Measurements from ENCODE around the gene SPATA19. TPM values are rescaled to one million over a fixed set of nuclear protein-coding genes. Genes with fewer than 3 reads are reported as not detected.

Gene SPATA19, protein sequence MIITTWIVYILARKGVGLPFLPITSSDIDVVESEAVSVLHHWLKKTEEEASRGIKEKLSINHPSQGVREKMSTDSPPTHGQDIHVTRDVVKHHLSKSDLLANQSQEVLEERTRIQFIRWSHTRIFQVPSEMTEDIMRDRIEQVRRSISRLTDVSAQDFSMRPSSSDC
- not detected for total RNA-seq

DNA sequence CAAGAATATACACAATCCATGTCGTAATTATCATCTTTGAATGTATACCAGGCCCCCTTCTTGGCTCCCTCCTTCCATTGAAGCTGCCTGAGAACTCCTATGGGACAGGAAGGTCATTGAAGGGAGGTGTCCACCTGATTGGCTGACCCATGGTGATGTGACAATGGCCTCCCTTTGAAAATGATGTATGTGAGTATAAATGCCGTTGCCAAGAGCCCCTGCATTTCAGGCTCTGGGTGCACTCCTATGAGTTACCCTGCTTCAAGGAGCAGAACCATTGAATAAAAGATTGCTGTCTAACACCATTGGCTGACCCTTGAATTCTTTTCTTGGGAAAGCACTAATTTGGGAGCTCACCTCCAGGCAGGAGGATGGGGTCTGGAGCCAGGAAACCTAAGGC is at the start of gene SPATA19:
Gene SPATA19, minus strand, starts transcription at position 101 of the 400 bp plus-strand sequence. Its CDS starts 67 bp downstream, at position 34.
- H3K4me3 ChIP-seq, result no peak within 1 kb of the TSS
- no peak for TF ChIP-seq POLR2A (IDR thresholded peaks at IDR 0.05)
- TF ChIP-seq, protein P1, sequence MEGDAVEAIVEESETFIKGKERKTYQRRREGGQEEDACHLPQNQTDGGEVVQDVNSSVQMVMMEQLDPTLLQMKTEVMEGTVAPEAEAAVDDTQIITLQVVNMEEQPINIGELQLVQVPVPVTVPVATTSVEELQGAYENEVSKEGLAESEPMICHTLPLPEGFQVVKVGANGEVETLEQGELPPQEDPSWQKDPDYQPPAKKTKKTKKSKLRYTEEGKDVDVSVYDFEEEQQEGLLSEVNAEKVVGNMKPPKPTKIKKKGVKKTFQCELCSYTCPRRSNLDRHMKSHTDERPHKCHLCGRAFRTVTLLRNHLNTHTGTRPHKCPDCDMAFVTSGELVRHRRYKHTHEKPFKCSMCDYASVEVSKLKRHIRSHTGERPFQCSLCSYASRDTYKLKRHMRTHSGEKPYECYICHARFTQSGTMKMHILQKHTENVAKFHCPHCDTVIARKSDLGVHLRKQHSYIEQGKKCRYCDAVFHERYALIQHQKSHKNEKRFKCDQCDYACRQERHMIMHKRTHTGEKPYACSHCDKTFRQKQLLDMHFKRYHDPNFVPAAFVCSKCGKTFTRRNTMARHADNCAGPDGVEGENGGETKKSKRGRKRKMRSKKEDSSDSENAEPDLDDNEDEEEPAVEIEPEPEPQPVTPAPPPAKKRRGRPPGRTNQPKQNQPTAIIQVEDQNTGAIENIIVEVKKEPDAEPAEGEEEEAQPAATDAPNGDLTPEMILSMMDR (IDR thresholded peaks at IDR 0.05 in 4 of 5, conservative IDR thresholded peaks at IDR 0.05 in 1 of 5), result no peak
- H3K4me1 ChIP-seq, result no peaks in the 10 kb centered on the region
- H3K27me3 ChIP-seq, result no peaks in the 10 kb centered on the region
- H3K36me3 ChIP-seq, result no peaks in the 10 kb centered on the region
- intact Hi-C loops (cut with DNase I; ENCODE audit: low total_unique reads) (no loop called here), in situ Hi-C loops (cut with MboI; ENCODE audit: low sequenced_read_pairs in 4 of 4) (loop anchor here in 1 of 4 donors (25.0 kb wide), 1 partner anchor 708 kb away; no protein-coding TSS in a partner anchor)
- DNase-seq (no peak), ATAC-seq (no peak)
- no peaks in the 10 kb centered on the region for H3K9me3 ChIP-seq
- no peak within 1 kb of the TSS for H3K27ac ChIP-seq

DNA sequence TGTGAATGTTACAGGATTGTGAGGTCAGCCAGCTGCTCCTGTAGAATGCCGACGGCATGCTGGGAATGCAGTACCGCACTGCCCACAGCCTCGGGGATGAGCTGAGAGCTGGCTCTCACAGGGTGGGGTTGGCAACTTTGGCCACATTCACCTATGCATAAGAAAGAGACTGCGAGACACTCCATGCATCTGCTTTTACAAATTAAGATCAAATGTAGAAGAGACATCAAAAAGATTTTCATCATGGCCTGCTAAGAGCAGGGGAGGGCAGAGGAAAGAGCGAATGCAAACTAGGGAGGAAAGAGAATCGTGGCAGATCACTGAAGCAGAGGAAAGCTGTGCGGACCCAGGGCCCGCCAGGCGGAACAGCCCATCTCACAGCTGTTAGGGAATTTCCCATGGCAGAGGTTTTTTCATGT is 49.8 kb upstream of the SPATA19 start:
- intact Hi-C loops (cut with DNase I; ENCODE audit: low total_unique reads), result no loop called here
- ATAC-seq, result no peak
- Histone ChIP-seq H3K4me1 (no peaks in the 10 kb centered on the region), H3K27ac (no peak overlapping the region), H3K9me3 (no peaks in the 10 kb centered on the region), H3K36me3 (no peaks in the 10 kb centered on the region), H3K4me3 (no peak overlapping the region), H3K27me3 (no peaks in the 10 kb centered on the region)
- DNase-seq, result no peak
- TF ChIP-seq, protein P1 (IDR thresholded peaks at IDR 0.05 in 4 of 5, conservative IDR thresholded peaks at IDR 0.05 in 1 of 5), result no peak
- no peak for TF ChIP-seq POLR2A (IDR thresholded peaks at IDR 0.05)
- in situ Hi-C loops (cut with MboI; ENCODE audit: low sequenced_read_pairs in 4 of 4), result no loop called here

DNA sequence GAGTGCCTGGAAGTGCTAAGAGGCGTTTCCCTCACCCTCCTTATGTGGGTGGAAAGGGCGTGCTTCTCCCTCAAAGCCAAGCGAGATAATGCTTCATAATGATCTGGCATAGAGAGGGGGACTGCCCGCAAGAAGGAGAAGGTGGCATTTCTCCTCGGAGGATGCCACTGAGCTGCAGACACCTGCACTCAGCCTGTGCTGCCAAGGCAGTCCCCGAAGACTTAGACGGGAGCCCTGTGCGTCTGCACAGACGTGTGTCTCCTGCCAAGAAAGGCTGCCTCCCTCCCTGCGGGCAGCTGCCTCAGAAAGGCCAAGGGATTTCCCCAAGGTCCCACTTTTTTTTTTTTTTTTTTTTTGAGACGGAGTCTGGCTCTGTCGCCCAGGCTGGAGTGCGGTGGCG is 48.1 kb upstream of the SPATA19 start:
- no peaks in the 10 kb centered on the region for H3K27me3 ChIP-seq
- no peaks in the 10 kb centered on the region for H3K9me3 ChIP-seq
- ATAC-seq, result no peak
- no peaks in the 10 kb centered on the region for H3K36me3 ChIP-seq
- intact Hi-C loops (cut with DNase I; ENCODE audit: low total_unique reads) (no loop called here), in situ Hi-C loops (cut with MboI; ENCODE audit: low sequenced_read_pairs in 4 of 4) (no loop called here)
- TF ChIP-seq, protein P1 (IDR thresholded peaks at IDR 0.05 in 4 of 5, conservative IDR thresholded peaks at IDR 0.05 in 1 of 5), result no peak
- no peak overlapping the region for H3K27ac ChIP-seq
- no peak for DNase-seq
- H3K4me3 ChIP-seq, result no peak overlapping the region
- no peaks in the 10 kb centered on the region for H3K4me1 ChIP-seq

DNA sequence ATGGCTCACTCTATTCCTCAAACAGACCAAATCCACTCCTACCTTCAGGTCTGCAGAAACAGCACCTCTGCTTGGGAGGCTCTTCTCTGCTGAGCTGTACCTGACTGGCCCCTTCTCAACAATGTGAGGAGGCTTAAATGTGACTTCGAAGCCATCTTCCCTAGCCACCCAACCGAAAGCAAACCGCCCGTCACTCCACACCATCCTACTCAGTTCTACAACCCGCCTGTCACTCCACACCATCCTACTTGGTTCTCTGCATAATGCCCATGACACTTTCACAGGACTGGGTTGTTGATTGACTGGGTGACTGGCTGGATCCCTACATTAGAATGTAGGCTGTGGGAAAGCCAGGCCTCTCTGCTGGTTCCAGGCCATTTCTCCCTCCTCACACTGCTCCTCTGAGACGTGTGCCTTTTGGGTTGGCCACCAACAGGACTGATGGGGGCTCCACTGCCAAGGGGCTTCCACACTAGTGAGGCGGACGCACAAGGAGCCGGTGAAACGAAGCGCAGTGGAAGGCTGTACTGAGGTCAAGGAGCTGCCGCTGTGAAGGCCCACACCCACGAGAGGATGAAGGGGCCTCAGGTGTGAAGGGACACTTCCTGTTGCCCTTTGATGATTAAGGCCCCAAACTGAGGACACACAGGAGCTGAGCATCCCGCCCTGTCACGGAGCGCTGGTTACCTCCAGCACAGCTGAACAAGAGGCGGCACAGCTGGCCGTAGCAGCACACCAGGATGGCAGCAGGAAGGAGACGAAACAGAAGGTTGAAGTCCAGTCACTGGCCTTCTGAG is 47.5 kb upstream of the SPATA19 start:
- intact Hi-C loops (cut with DNase I; ENCODE audit: low total_unique reads), result no loop called here
- in situ Hi-C loops (cut with MboI; ENCODE audit: low sequenced_read_pairs in 4 of 4), result no loop called here
- no peak for DNase-seq
- no peaks in the 10 kb centered on the region for H3K4me1 ChIP-seq
- H3K4me3 ChIP-seq, result no peak overlapping the region
- H3K27me3 ChIP-seq, result no peaks in the 10 kb centered on the region
- TF ChIP-seq POLR2A (IDR thresholded peaks at IDR 0.05), result no peak
- TF ChIP-seq, protein P1 (IDR thresholded peaks at IDR 0.05 in 4 of 5, conservative IDR thresholded peaks at IDR 0.05 in 1 of 5), result no peak
- no peak for ATAC-seq
- H3K36me3 ChIP-seq, result no peaks in the 10 kb centered on the region
- H3K27ac ChIP-seq, result no peak overlapping the region
- H3K9me3 ChIP-seq, result no peaks in the 10 kb centered on the region
